ENCODE results near the gene CPSF6. TPM values are rescaled to one million over a fixed set of nuclear protein-coding genes. Genes with fewer than 3 reads are reported as not detected.
A peak's percentile ranks its signal among the peaks of the same experiment; 100 is the strongest.

Gene CPSF6
- total RNA-seq, 2 donors from 2014 or later: 27.5 to 48.7 TPM

GRCh38 chr12:69211160-69211559 is 28.2 kb upstream of the CPSF6 start:
- Histone ChIP-seq H3K4me1 (ENCODE audit: control insufficient read depth in 1 of 2, low read depth in 2 of 2) (no peaks in the 10 kb centered on the region), H3K27ac (no peak overlapping the region), H3K27me3 (replicated peaks; ENCODE audit: insufficient read depth) (no peaks in the 10 kb centered on the region), H3K36me3 (no peaks in the 10 kb centered on the region), H3K9me3 (no peaks in the 10 kb centered on the region), H3K4me3 (no peak overlapping the region)
- ATAC-seq (ENCODE audit: insufficient number of reproducible peaks, low FRiP score, low read depth): no peak
- no peak for DNase-seq (ENCODE audit: low spot score)
- TF ChIP-seq CTCF (IDR thresholded peaks at IDR 0.05): no peak

GRCh38 chr12:69214169-69214568 is 25.2 kb upstream of the CPSF6 start:
- H3K4me3 ChIP-seq: no peak overlapping the region
- no peaks in the 10 kb centered on the region for H3K4me1 ChIP-seq (ENCODE audit: control insufficient read depth in 1 of 2, low read depth in 2 of 2)
- H3K27me3 ChIP-seq (replicated peaks; ENCODE audit: insufficient read depth): no peaks in the 10 kb centered on the region
- no peak for TF ChIP-seq CTCF (IDR thresholded peaks at IDR 0.05)
- H3K9me3 ChIP-seq: no peaks in the 10 kb centered on the region
- DNase-seq (ENCODE audit: low spot score) (no peak), ATAC-seq (ENCODE audit: insufficient number of reproducible peaks, low FRiP score, low read depth) (no peak)
- no peak overlapping the region for H3K27ac ChIP-seq
- no peaks in the 10 kb centered on the region for H3K36me3 ChIP-seq

GRCh38 chr12:69225251-69225910 is 14.0 kb upstream of the CPSF6 start:
- H3K4me3 ChIP-seq: no peak overlapping the region
- DNase-seq (ENCODE audit: low spot score) (no peak), ATAC-seq (ENCODE audit: insufficient number of reproducible peaks, low FRiP score, low read depth) (no peak)
- no peak overlapping the region for H3K27ac ChIP-seq
- H3K9me3 ChIP-seq: no peaks in the 10 kb centered on the region
- no peak for TF ChIP-seq CTCF (IDR thresholded peaks at IDR 0.05)
- no peaks in the 10 kb centered on the region for H3K4me1 ChIP-seq (ENCODE audit: control insufficient read depth in 1 of 2, low read depth in 2 of 2)
- no peaks in the 10 kb centered on the region for H3K27me3 ChIP-seq (replicated peaks; ENCODE audit: insufficient read depth)
- H3K36me3 ChIP-seq: no peaks in the 10 kb centered on the region

- H3K4me3 ChIP-seq: no peak overlapping the region
- no peaks in the 10 kb centered on the region for H3K4me1 ChIP-seq (ENCODE audit: control insufficient read depth in 1 of 2, low read depth in 2 of 2)
- H3K9me3 ChIP-seq: peaks cover 9% of the 10 kb centered on the region
- no peak overlapping the region for H3K27ac ChIP-seq
- DNase-seq (ENCODE audit: low spot score): no peak
- ATAC-seq (ENCODE audit: insufficient number of reproducible peaks, low FRiP score, low read depth): no peak
- H3K27me3 ChIP-seq (replicated peaks; ENCODE audit: insufficient read depth): no peaks in the 10 kb centered on the region
- no peak for TF ChIP-seq CTCF (IDR thresholded peaks at IDR 0.05)
- H3K36me3 ChIP-seq: no peaks in the 10 kb centered on the region
Observed at GRCh38 chr12:69231479-69231878, 7.9 kb upstream of the CPSF6 start.

GRCh38 chr12:69238589-69239351 is 599 bp upstream of the CPSF6 start:
- Histone ChIP-seq H3K9me3 (no peaks in the 10 kb centered on the region), H3K36me3 (no peaks in the 10 kb centered on the region), H3K27ac (peak overlapping the region; percentile 86 to 88), H3K4me1 (ENCODE audit: control insufficient read depth in 1 of 2, low read depth in 2 of 2) (peaks cover 22 to 28% of the 10 kb centered on the region in 2 donors), H3K27me3 (replicated peaks; ENCODE audit: insufficient read depth) (no peaks in the 10 kb centered on the region), H3K4me3 (peak overlapping the region; percentile 98)
- DNase-seq (ENCODE audit: low spot score) (no peak), ATAC-seq (ENCODE audit: insufficient number of reproducible peaks, low FRiP score, low read depth) (no peak)
- no peak for TF ChIP-seq CTCF (IDR thresholded peaks at IDR 0.05)

Measured in thoracic aorta (tissue), 2 donors.